BE2C (cell line): ENCODE results near the gene CALCOCO1.
"Not testable (repeated sequence)": the region's sequence is repeated elsewhere in the genome, so short reads cannot be mapped to it uniquely, and the experiment has no call there.

Experiments used
- DNase-seq: peaks from one replicate; pipeline ENCODE4 v3.0.0-alpha.2; 2020
- H3K27me3 ChIP-seq: fragments of 250-450 bp; sonication (Bioruptor Pico); 2 replicates; pipeline ENCODE4 v1.5.1; 2020; ENCODE audit warnings: mild to moderate bottlenecking
- H3K36me3 ChIP-seq: fragments of 250-450 bp; sonication (Bioruptor Pico); 2 replicates; pipeline ENCODE4 v1.5.1; 2020; ENCODE audit warnings: mild to moderate bottlenecking
- H3K4me1 ChIP-seq: fragments of 250-450 bp; sonication (Bioruptor Pico); 2 replicates; pipeline ENCODE4 v1.5.1; 2020
- H3K4me3 ChIP-seq: 2 replicates; pipeline ENCODE4 v1.5.1; 2011; ENCODE audit warnings: low read depth, low read length
- H3K9me3 ChIP-seq: fragments of 250-450 bp; sonication (Bioruptor Pico); 2 replicates; pipeline ENCODE4 v1.5.1; 2020
- CTCF ChIP-seq: IDR thresholded peaks from 2 replicates; pipeline ENCODE4 v1.5.1; 2012; ENCODE audit warnings: mild to moderate bottlenecking, low read depth, low read length

Gene CALCOCO1

GRCh38 chr12:53725824-53726223 is 1.4 kb downstream of the CALCOCO1 start:
- Histone ChIP-seq H3K4me1 (no peaks in the 10 kb centered on the region), H3K4me3 (no peak overlapping the region)
- DNase-seq: no peak

DNA sequence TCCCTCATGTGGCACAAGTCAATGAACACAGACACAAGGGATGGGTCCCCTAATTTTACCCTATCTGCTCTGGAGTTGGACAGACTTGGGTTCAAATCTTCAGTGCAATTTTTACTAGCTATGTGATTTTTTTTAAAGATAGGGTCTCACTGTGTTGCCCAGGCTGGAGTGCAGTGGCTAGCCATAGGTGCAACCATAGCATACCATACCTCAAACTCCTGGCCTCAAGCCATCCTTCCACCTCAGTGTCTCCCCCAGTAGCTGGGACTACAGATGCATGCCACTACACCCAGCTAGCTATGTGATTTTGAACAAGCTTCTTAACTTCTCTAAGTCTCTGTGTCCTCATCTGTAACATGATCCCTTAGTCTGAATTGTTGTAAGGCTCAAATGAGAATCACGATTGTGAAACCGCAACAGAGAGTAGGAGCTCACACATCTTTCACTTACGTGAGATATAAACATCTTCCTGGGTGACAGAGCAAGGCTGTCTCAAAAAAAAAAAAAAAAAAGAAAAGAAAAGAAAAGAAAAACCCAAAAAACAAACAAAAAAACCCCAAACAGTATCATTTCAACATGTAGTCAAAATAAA is 4.7 kb downstream of the CALCOCO1 start:
- DNase-seq: no peak
- Histone ChIP-seq H3K4me1 (no peaks in the 10 kb centered on the region), H3K36me3 (no peaks in the 10 kb centered on the region), H3K4me3 (no peak overlapping the region), H3K9me3 (no peaks in the 10 kb centered on the region), H3K27me3 (no peaks in the 10 kb centered on the region)
- no peak for TF ChIP-seq CTCF

More at GRCh38 chr12:53725824-53726223, 1.4 kb downstream of the CALCOCO1 start:
- no peak for TF ChIP-seq CTCF
- no peaks in the 10 kb centered on the region for H3K36me3 ChIP-seq
- H3K27me3 ChIP-seq: no peaks in the 10 kb centered on the region
- no peaks in the 10 kb centered on the region for H3K9me3 ChIP-seq

DNA sequence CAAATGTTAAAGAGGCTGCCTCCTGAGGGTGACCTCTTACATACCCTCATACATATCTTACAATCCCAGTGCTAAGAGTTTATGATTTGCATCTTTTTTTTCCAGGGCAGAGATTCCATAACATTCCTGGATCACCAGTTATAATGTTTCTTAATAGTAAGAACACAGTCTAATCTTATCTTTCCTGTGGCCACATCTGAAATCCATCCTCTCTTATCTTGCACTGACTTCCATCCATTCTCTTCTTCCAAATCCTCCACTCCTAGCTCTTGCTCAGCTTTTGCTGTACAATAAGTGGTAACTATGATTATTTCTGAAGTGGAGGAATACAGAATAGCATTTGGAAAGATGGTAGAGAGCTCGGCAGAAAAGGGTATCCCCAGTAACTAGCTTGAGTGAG is 6.3 kb downstream of the CALCOCO1 start:
- H3K9me3 ChIP-seq: no peaks in the 10 kb centered on the region
- H3K4me3 ChIP-seq: no peak overlapping the region
- DNase-seq: no peak
- H3K36me3 ChIP-seq: no peaks in the 10 kb centered on the region
- no peaks in the 10 kb centered on the region for H3K4me1 ChIP-seq
- TF ChIP-seq CTCF: no peak
- no peaks in the 10 kb centered on the region for H3K27me3 ChIP-seq

DNA sequence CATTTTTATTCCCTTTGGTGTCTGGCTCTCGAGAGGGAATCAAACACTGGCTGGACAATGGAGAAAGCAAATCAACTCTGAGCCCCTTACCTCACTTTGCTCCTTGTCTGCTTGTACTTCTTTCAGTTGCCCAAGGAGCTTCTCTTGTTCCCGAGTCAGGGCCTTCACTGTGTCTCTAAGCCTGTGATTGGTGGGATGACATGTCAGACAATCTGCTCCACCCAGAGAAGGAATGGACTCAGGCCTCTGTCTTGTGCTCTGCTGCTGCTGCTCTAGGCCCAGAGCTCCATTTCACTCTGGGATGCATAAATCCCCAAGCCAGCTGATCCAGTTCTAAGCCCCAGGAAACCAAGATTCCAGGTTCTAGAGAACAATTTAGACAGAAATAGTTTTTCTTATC is 7.6 kb downstream of the CALCOCO1 start:
- DNase-seq: no peak
- no peaks in the 10 kb centered on the region for H3K4me1 ChIP-seq
- no peaks in the 10 kb centered on the region for H3K36me3 ChIP-seq
- no peak overlapping the region for H3K4me3 ChIP-seq
- H3K9me3 ChIP-seq: no peaks in the 10 kb centered on the region
- no peaks in the 10 kb centered on the region for H3K27me3 ChIP-seq
- TF ChIP-seq CTCF: no peak

- DNase-seq, H3K36me3 ChIP-seq, H3K4me1 ChIP-seq, H3K4me3 ChIP-seq, H3K27me3 ChIP-seq, H3K9me3 ChIP-seq: not testable (repeated sequence)
Measured at GRCh38 chr12:53718567-53718966, 8.7 kb downstream of the CALCOCO1 start.

- DNase-seq: no peak
- TF ChIP-seq CTCF: no peak
- Histone ChIP-seq H3K4me1 (no peaks in the 10 kb centered on the region), H3K9me3 (no peaks in the 10 kb centered on the region), H3K36me3 (no peaks in the 10 kb centered on the region), H3K4me3 (no peak overlapping the region), H3K27me3 (no peaks in the 10 kb centered on the region)
Measured at GRCh38 chr12:53717319-53717718, 9.9 kb downstream of the CALCOCO1 start.

GRCh38 chr12:53714004-53714403 is 13.2 kb downstream of the CALCOCO1 start:
- no peak for TF ChIP-seq CTCF
- H3K27me3 ChIP-seq: peaks cover 8% of the 10 kb centered on the region
- no peak overlapping the region for H3K4me3 ChIP-seq
- H3K36me3 ChIP-seq: no peaks in the 10 kb centered on the region
- no peaks in the 10 kb centered on the region for H3K9me3 ChIP-seq
- no peaks in the 10 kb centered on the region for H3K4me1 ChIP-seq
- DNase-seq: no peak
